GM08714 (cell line): ENCODE data around the gene ACADVL.
"Not testable (repeated sequence)": the region's sequence is repeated elsewhere in the genome, so short reads cannot be mapped to it uniquely, and the experiment has no call there.

Experiments used
- H3K4me3 ChIP-seq: fragments of 200-500 bp; sonication (Bioruptor generic); 2 replicates; pipeline ENCODE4 v1.5.1; 2014; ENCODE audit warnings: mild to moderate bottlenecking, low read length, inconsistent platforms
- ZNF274 ChIP-seq: IDR thresholded peaks from 2 replicates; pipeline ENCODE4 v1.6.1; 2012; ENCODE audit warnings: mild to moderate bottlenecking, low read depth, low read length

Gene ACADVL

DNA sequence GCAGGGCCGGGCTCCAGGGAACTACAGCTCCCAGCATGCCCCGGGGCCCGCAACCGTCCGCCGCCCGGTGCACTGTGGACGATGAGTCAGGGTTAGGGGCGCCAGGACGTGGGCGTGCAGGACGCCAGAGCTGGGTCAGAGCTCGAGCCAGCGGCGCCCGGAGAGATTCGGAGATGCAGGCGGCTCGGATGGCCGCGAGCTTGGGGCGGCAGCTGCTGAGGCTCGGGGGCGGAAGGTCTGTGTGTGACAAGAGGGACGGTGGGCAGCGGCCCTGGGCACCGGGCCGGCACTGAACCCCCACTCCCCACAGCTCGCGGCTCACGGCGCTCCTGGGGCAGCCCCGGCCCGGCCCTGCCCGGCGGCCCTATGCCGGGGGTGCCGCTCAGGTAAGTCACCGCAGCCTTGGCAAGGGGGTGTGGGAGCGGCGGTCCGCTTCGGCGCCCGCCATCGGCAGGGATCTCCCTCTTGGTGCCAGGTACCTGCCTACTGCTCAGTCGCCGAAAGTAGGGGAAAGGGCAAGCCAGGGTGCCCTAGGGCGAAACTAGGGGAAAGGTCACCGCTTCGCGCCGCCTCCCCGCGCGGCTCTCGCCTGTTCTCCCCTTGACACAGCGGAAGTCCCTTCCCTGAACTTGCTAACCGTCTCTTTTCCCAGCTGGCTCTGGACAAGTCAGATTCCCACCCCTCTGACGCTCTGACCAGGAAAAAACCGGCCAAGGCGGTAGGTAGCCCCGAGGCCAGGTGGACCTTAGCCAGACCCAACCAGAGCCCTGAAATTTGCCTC is at the start of gene ACADVL, which contains the start of gene DLG4:
Gene ACADVL (plus strand): TSS at position 127 of the 781 bp plus-strand sequence. CDS start 47 bp downstream, at position 174.
Gene DLG4 (minus strand): TSS at position 25 of the 781 bp plus-strand sequence.
- H3K4me3 ChIP-seq: peak within 1 kb of the TSS; percentile 86
- TF ChIP-seq ZNF274: no peak

DNA sequence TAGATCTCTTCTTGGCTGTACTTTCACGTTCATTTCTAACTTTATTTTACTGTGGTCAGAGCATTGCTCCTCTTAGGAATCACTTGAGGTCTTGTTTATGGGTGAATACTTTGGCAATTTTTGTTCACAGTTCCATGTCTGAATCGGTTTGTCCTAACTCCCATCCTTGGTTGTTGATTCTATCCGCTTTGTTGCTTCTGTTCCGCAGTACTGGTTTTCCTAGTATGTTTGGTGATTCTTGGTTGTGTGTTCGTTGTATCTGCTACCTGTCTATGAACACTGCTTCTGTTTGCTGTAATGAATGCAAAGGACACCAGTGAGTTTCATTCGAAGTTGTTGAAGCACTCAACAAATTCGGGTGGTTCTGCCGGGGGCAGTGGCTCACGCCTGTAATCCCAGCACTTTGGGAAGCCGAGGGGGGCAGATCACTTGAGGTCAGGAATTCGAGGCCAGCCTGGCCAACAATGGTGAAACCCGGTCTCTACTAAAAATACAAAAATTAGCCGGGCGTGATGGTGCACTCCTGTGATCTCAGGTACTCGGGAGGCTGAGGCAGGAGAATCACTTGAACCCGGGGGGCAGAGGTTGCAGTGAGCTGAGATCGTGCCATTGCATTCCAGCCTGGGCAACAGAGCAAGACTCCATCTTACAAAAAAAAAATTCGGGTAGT is 47.1 kb upstream of the ACADVL start:
- not testable (repeated sequence) for H3K4me3 ChIP-seq

DNA sequence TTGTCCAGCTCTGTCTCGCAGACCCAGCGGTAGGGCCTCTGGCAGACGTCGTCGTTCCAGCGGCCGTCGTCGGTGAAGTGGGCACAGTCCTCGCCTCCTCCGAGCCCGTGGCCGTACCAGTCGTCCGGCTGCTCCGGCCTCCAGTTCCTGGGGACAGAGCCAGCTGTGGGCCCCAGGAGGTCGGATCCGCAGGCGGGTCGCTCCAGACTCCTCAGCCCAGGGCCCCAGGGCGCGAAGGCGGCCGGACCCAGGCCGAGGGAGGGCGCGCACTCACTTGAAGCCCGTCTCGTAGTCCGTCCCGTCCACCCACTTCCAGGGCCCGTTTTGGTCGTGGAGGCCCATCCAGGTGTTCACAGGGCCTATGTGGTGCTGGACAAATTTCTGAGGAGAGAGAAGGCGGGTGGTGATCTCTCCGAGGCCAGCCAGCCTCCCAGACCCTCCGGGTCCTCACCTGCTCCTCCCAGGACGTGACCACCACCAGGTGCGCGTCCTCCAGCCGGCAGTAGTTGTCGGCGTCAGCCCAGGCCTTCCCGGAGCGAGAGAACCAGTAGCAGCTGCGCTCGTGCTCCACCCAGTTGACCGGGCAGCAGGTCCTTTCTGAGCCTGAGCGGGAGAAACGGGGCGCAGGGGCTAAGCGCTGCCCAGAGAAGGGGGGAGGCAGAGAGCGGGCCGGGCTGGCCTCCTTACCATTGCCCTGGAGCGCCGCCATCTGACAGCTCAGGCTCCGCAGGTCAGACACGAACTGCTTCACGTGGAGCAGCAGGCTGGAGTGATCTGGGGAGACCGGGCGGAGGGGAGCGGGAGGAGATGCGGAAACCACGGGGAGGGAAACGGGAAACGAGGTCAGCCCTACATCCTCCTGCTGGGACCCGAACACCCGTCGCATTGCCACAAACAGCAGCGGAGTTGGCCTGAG is 45.8 kb upstream of the ACADVL start:
- TF ChIP-seq ZNF274: no peak
- H3K4me3 ChIP-seq: no peak overlapping the region

DNA sequence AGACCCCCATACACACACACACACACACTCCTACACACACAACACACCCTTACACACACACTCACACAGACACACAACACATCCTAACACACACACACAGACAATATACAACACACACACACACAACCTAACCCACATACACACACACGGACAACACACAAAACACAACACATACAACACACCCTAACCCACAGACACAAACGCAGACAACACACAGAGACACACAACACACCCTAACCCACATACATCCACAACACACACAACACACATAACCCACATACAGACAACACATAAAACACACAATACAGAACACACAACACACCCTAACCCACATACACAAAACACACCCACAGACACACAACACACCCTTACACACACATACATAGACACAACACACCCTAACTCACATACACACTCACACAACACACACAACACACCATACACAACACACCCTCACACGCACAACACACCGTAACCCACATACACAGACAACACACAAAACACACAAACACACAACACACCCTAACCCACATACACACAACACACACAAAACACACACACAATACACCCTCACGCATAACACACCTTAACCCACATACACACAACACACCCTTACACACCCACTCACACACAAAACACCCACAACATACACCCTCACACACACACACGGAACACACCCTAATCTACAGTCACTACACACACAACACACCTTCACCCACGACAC is 45.0 kb upstream of the ACADVL start:
- no peak for TF ChIP-seq ZNF274
- H3K4me3 ChIP-seq: no peak overlapping the region

DNA sequence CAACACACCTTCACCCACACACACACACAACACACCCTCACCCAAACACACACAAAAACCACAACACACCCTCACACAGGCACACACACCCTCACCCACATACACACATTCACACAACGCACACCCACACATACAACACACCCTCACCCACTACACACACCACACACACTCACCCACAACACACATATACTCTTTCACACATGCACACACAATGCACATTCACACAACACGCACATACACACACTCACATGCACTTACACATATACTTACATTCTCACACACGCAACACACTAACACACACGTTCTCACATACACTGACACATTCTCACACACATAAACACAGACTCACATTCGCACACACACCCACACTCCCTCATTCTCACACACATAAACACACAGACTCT is 44.4 kb upstream of the ACADVL start:
- TF ChIP-seq ZNF274: no peak
- no peak overlapping the region for H3K4me3 ChIP-seq

DNA sequence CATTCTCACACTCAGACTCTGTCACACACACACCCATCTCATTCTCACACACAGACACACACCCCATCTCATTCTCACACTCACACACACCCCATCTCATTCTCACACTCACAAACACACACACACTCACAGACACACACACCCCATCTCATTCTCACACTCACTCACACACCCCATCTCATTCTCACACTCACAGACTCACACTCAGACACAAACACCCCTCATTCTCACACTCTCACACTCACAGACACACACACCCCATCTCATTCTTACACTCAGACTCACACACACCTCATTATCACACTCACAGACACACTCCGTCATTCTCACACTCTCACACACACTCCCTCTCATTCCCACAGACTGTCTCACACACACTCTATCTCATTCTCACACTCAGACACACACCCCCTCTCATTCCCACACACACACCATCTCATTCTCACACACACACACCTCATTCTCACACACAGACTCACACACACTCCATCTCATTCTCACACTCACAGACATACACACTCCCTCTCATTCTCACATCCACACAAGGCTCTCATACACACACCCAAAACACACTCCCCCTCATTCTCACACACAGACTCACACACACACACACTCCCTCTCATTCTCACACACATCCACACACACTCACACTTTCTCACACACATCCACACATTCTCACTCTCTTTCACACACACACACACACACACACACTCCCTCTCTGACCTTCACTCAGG is 43.5 kb upstream of the ACADVL start:
- H3K4me3 ChIP-seq: no peak overlapping the region
- no peak for TF ChIP-seq ZNF274

DNA sequence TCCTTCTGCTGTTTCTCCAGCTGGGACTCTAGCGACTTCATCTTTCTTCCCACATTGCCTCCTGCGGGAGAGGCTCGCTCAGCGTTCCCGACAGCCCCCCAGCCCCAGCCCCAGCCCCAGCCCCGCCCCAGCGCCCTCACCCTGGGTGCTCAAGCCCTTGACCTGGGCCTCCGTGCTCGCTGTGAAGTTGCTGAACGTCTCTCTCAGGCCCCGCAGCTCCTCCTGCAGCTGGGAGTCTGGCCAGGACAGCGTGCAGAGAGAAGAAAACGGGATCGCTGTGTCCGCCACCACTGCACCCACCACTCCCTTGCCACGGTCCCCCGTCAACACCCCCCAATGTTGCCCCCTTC is 42.9 kb upstream of the ACADVL start:
- TF ChIP-seq ZNF274: no peak
- H3K4me3 ChIP-seq: no peak overlapping the region

DNA sequence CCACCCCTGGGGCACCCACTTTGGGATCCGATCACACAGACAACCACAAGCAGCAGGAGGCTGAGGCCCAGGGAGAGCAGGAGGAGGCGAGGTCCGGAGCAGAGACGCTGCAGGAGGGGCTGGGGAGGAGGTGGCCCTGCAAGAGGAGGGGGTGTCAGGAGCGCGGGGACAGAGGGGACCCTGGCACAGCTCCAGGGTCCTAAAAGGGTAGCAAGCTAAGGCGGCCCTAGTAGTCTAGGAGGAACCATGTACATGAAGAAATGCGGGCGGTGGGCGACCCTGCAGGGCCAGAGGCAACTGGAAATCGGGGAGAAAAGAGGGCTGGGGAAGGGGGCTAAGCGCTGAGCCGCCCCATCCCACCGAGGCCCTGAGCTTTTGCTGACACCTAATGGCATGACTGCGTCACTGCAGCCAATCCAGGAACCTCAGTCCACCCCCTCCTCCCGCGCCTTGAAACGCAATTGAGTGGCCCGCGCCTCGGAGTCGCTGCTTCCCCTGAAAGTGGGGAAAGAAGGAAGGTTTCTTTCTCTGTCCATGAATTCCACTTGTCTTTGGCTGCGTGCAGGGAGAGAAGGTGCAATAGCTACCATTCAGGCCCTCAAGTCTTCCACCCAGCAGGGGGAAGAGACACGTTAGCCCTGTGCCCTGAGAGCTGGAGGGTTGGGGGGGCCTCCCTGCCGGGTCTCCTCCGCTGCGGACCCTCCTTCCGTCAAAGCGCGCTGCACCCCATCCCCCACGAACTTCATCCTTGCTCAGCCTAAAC is 42.4 kb upstream of the ACADVL start:
- TF ChIP-seq ZNF274: no peak

DNA sequence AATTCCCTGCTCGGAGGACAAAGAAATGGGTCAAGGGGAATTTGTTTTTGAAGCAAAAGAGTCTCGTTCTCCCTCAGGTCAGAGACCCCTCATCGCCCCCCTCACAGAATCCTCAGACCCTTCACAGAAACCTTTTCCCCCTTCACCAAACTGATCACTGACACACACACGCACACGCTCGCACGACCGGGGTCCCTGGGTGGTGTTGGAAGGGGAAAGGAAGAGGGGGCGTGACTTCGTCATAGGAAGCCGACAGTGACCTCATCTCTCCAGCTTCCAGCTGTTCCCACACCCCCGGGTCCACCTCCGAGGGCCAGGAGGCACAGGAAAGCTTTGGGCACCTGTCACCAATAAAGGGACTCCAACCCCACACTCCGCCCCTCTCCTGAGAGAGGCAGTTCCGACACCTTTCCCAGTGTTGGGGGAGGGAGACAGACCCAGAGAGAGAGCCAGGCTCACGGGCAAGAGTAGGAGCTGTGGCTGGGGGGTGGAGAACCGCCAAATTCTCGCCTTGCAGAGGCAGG is 41.7 kb upstream of the ACADVL start:
- no peak overlapping the region for H3K4me3 ChIP-seq
- TF ChIP-seq ZNF274: no peak

More for the DNA sequence above, 42.4 kb upstream of the ACADVL start:
- no peak overlapping the region for H3K4me3 ChIP-seq

DNA sequence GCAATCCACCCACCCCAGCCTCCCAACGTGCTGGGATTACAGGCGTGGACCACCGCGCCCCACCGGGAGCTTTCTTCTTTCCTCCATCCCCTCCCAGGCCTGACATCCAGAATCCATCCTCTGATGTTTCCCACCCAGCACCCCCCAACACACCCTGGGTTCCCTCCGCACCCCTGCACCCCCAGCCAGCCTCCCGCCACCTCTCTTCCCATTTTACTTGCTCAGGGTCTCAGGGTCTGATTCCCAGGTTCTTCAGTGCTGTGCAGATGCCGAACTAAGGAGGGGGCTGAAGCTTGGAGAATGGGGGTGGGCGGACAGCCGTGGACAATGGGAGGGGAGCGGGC is 40.8 kb upstream of the ACADVL start:
- TF ChIP-seq ZNF274: no peak
- H3K4me3 ChIP-seq: no peak overlapping the region

DNA sequence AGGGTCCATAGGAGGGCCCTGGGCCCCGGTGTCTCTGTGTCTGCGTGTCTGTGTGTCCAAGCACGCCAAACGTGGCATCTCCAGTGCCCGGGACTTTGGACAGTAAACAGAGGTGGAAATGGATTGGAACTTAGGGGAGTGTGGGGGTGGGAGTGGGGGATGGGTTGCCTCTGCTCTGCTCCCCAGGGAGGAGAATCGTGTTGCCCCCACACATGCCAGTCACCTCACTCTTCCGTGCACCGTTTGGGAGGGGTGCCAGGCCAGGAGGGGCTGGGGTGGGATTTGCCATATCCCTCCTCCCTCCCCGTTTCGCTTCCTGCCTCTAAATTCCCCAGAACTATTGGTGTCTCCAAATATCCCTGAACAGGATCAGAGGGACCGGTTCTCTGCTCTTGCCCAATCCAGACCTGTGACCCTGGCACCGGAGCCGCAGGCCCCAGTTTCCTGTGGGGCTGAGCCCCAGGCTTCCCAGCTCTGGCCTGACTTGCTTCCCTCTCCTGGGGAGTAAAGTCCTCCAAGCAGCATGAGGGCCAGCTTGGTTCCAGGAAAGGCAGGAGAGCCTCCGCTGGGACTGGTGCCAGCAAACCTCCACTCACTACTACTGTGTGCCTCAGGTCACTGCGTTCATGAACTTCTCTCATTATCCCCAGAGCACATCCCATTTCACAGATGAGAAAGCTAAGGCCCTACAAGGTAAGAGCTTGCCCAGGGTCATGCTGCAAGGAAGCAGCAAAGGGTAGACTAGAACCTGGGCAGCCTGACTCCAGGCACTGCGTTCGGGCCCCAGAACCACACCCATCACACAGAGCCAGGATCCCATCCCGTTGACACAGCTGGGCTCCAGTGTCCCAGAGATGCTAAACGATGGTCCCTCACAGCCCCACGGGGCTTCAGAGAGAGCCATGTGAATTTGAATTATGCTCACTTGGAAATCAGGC is 40.2 kb upstream of the ACADVL start, which contains the start of gene ASGR1:
Gene ASGR1 (minus strand): TSS at position 54 of the 938 bp plus-strand sequence. CDS start 807 bp downstream, outside the sequence.
- TF ChIP-seq ZNF274: no peak
- no peak within 1 kb of the TSS for H3K4me3 ChIP-seq

DNA sequence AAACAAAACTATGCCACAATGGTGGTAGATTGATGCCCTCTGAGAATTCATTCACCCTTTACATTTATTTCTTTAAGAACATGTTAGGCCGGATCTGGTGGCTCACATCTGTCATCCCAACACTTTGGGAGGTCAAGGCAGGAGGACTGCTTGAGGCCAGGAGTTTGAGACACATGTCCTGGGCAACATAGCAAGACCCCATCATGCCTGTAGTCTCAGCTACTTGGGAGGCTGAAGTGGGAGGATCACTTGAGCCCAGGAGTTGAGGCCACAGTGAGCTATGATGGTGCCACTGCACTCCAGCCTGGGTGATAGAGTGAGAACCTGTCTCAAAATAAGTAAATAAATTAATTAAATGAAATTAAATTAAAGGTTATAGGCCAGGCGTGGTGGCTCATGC is 37.6 kb upstream of the ACADVL start:
- not testable (repeated sequence) for H3K4me3 ChIP-seq
